Activated CD8-positive, alpha-beta T cell treated with anti-CD3 and anti-CD28 coated beads, Interleukin-2, amount 10 ng/mL, durations not matched to agents 7 days and 5 days (primary cell): Measurements from ENCODE around the gene RNF144A. TPM values are rescaled to one million over a fixed set of nuclear protein-coding genes. Genes with fewer than 3 reads are reported as not detected.

Experiments used
- ATAC-seq: fragments of 150-1000 bp; cut with Tn5 transposase; one replicate; pipeline ENCODE4 v1.10.0; 2021; ENCODE audit warnings: moderate library complexity
- CTCF ChIA-PET: fragments of 350-600 bp; sonication (Branson Sonifier 250); formaldehyde crosslinking; loops from one replicate; lab custom pipeline; 2021; ENCODE audit warnings: antibody characterized with exemption; lab: Charles Lee
- POLR2A ChIA-PET: fragments of 350-600 bp; sonication (Branson Sonifier 250); formaldehyde crosslinking; loops from one replicate; lab custom pipeline; 2021; ENCODE audit warnings: antibody characterized with exemption; lab: Charles Lee
- DNase-seq: peaks from one replicate; pipeline ENCODE4 v3.0.0-alpha.2; 2020
- H3K27ac Mint-ChIP-seq: one replicate; pipeline ENCODE4 v1.8.0; 2021; ENCODE audit warnings: mild to moderate bottlenecking, mixed read lengths
- H3K27me3 Mint-ChIP-seq: one replicate; pipeline ENCODE4 v1.8.0; 2021; ENCODE audit warnings: low read depth, mixed read lengths
- H3K36me3 Mint-ChIP-seq: one replicate; pipeline ENCODE4 v1.8.0; 2021; ENCODE audit warnings: low read depth, mixed read lengths
- H3K4me1 Mint-ChIP-seq: one replicate; pipeline ENCODE4 v1.8.0; 2021; ENCODE audit warnings: low read depth, mixed read lengths
- H3K4me3 Mint-ChIP-seq: one replicate; pipeline ENCODE4 v1.8.0; 2021; ENCODE audit warnings: mild to moderate bottlenecking, mixed read lengths
- H3K9me3 Mint-ChIP-seq: one replicate; pipeline ENCODE4 v1.8.0; 2022; ENCODE audit warnings: mixed read lengths; ENCODE audit not compliant: insufficient read depth
- total RNA-seq, 2 experiments: library from RNA; stranded (reverse); gene quantifications; one replicate each; pipeline ENCODE4 v1.2.3, GENCODE V29; 2021

Gene RNF144A
- total RNA-seq, 2 experiments from 2014 or later, result 76.9 to 87.0 TPM

GRCh38 chr2:7017671-7018281, 100.6 kb downstream of the RNF144A start:
- Mint-ChIP-seq H3K36me3 (peaks cover 61% of the 10 kb centered on the region), H3K27ac (no peak overlapping the region), H3K9me3 (no peaks in the 10 kb centered on the region), H3K4me1 (peaks cover 7% of the 10 kb centered on the region), H3K4me3 (no peak overlapping the region), H3K27me3 (no peaks in the 10 kb centered on the region)
- DNase-seq (no peak), ATAC-seq (no peak)
- ChIA-PET CTCF (no interaction called here), POLR2A (no interaction called here)

- CTCF ChIA-PET, result interaction anchor here (1.5 kb wide), 1 partner anchor 121 kb away, joined by 3 read pairs; no protein-coding TSS in a partner anchor
- Mint-ChIP-seq H3K36me3 (peaks cover 62% of the 10 kb centered on the region), H3K27me3 (no peaks in the 10 kb centered on the region), H3K4me1 (peaks cover 7% of the 10 kb centered on the region), H3K9me3 (no peaks in the 10 kb centered on the region), H3K4me3 (no peak overlapping the region), H3K27ac (no peak overlapping the region)
- ATAC-seq, result no peak
- POLR2A ChIA-PET, result no interaction called here
- DNase-seq, result no peak
Observed at GRCh38 chr2:7018282-7018701, 101.1 kb downstream of the RNF144A start.

- ATAC-seq (no peak), DNase-seq (no peak)
- H3K4me1 Mint-ChIP-seq, result peaks cover 6% of the 10 kb centered on the region
- no peak overlapping the region for H3K4me3 Mint-ChIP-seq
- CTCF ChIA-PET, result interaction anchor here (1.5 kb wide), 1 partner anchor 122 kb away, joined by 3 read pairs; no protein-coding TSS in a partner anchor
- no peaks in the 10 kb centered on the region for H3K9me3 Mint-ChIP-seq
- POLR2A ChIA-PET, result no interaction called here
- H3K27ac Mint-ChIP-seq, result no peak overlapping the region
- no peaks in the 10 kb centered on the region for H3K27me3 Mint-ChIP-seq
- H3K36me3 Mint-ChIP-seq, result peaks cover 66% of the 10 kb centered on the region
Observed at GRCh38 chr2:7018767-7019166, 101.6 kb downstream of the RNF144A start.

GRCh38 chr2:7019191-7019590, 102.0 kb downstream of the RNF144A start:
- no peaks in the 10 kb centered on the region for H3K27me3 Mint-ChIP-seq
- H3K9me3 Mint-ChIP-seq, result no peaks in the 10 kb centered on the region
- ChIA-PET POLR2A (no interaction called here), CTCF (interaction anchor here (1.5 kb wide), 1 partner anchor 122 kb away, joined by 3 read pairs; no protein-coding TSS in a partner anchor)
- H3K27ac Mint-ChIP-seq, result no peak overlapping the region
- no peak for ATAC-seq
- DNase-seq, result no peak
- H3K36me3 Mint-ChIP-seq, result peaks cover 64% of the 10 kb centered on the region
- H3K4me1 Mint-ChIP-seq, result peaks cover 3% of the 10 kb centered on the region
- no peak overlapping the region for H3K4me3 Mint-ChIP-seq

- H3K27me3 Mint-ChIP-seq, result no peaks in the 10 kb centered on the region
- H3K4me1 Mint-ChIP-seq, result no peaks in the 10 kb centered on the region
- H3K27ac Mint-ChIP-seq, result peak overlapping the region; percentile 26
- H3K4me3 Mint-ChIP-seq, result no peak overlapping the region
- DNase-seq (no peak), ATAC-seq (no peak)
- ChIA-PET CTCF (interaction anchor here (1.5 kb wide), 1 partner anchor 123 kb away, joined by 3 read pairs; no protein-coding TSS in a partner anchor), POLR2A (no interaction called here)
- peaks cover 63% of the 10 kb centered on the region for H3K36me3 Mint-ChIP-seq
- no peaks in the 10 kb centered on the region for H3K9me3 Mint-ChIP-seq
Observed at GRCh38 chr2:7020059-7020458, 102.8 kb downstream of the RNF144A start.

- Mint-ChIP-seq H3K27me3 (no peaks in the 10 kb centered on the region), H3K4me1 (no peaks in the 10 kb centered on the region), H3K27ac (no peak overlapping the region), H3K9me3 (no peaks in the 10 kb centered on the region), H3K36me3 (peaks cover 63% of the 10 kb centered on the region), H3K4me3 (no peak overlapping the region)
- CTCF ChIA-PET, result no interaction called here
- ATAC-seq (no peak), DNase-seq (no peak)
- POLR2A ChIA-PET, result no interaction called here
Observed at GRCh38 chr2:7020468-7020867, 103.3 kb downstream of the RNF144A start.

GRCh38 chr2:7020939-7021470, 103.8 kb downstream of the RNF144A start:
- POLR2A ChIA-PET, result no interaction called here
- no peak for DNase-seq
- CTCF ChIA-PET, result no interaction called here
- Mint-ChIP-seq H3K27me3 (no peaks in the 10 kb centered on the region), H3K9me3 (no peaks in the 10 kb centered on the region), H3K27ac (no peak overlapping the region), H3K4me1 (no peaks in the 10 kb centered on the region), H3K36me3 (peaks cover 64% of the 10 kb centered on the region), H3K4me3 (no peak overlapping the region)
- ATAC-seq, result no peak

- POLR2A ChIA-PET, result interaction anchor here (0.7 to 1.0 kb wide), 2 partner anchors 26 to 113 kb away, joined by 3 read pairs; no protein-coding TSS in a partner anchor
- Mint-ChIP-seq H3K4me1 (peaks cover 2% of the 10 kb centered on the region), H3K27me3 (no peaks in the 10 kb centered on the region), H3K9me3 (no peaks in the 10 kb centered on the region), H3K4me3 (no peak overlapping the region), H3K27ac (no peak overlapping the region), H3K36me3 (peaks cover 66% of the 10 kb centered on the region)
- DNase-seq (no peak), ATAC-seq (no peak)
- CTCF ChIA-PET, result interaction anchor here (2.1 to 2.3 kb wide), 2 partner anchors 9 to 21 kb away, joined by 10 to 12 read pairs; no protein-coding TSS in a partner anchor
Observed at GRCh38 chr2:7022492-7023385, 105.5 kb downstream of the RNF144A start.

- DNase-seq (no peak), ATAC-seq (no peak)
- Mint-ChIP-seq H3K36me3 (peaks cover 68% of the 10 kb centered on the region), H3K4me3 (no peak overlapping the region), H3K4me1 (peaks cover 8% of the 10 kb centered on the region), H3K9me3 (no peaks in the 10 kb centered on the region), H3K27me3 (no peaks in the 10 kb centered on the region), H3K27ac (no peak overlapping the region)
- ChIA-PET POLR2A (interaction anchor here (1.0 kb wide), 1 partner anchor 113 kb away, joined by 3 read pairs; no protein-coding TSS in a partner anchor), CTCF (interaction anchor here (2.1 to 2.3 kb wide), 2 partner anchors 10 to 20 kb away, joined by 10 to 12 read pairs; no protein-coding TSS in a partner anchor)
Observed at GRCh38 chr2:7023542-7023941, 106.3 kb downstream of the RNF144A start.

- ChIA-PET POLR2A (no interaction called here), CTCF (interaction anchor here (1.3 kb wide), 1 partner anchor 10 kb away, joined by 5 read pairs; no protein-coding TSS in a partner anchor)
- DNase-seq (no peak), ATAC-seq (no peak)
- Mint-ChIP-seq H3K27ac (no peak overlapping the region), H3K36me3 (peaks cover 67% of the 10 kb centered on the region), H3K4me3 (no peak overlapping the region), H3K27me3 (no peaks in the 10 kb centered on the region), H3K9me3 (no peaks in the 10 kb centered on the region), H3K4me1 (peaks cover 10% of the 10 kb centered on the region)
Observed at GRCh38 chr2:7024261-7024660, 107.0 kb downstream of the RNF144A start.

GRCh38 chr2:7025082-7025481, 107.9 kb downstream of the RNF144A start:
- ATAC-seq, result no peak
- Mint-ChIP-seq H3K9me3 (no peaks in the 10 kb centered on the region), H3K27ac (no peak overlapping the region), H3K4me3 (no peak overlapping the region), H3K27me3 (no peaks in the 10 kb centered on the region), H3K4me1 (peaks cover 10% of the 10 kb centered on the region), H3K36me3 (peaks cover 66% of the 10 kb centered on the region)
- CTCF ChIA-PET, result interaction anchor here (1.3 kb wide), 1 partner anchor 11 kb away, joined by 5 read pairs; no protein-coding TSS in a partner anchor
- POLR2A ChIA-PET, result interaction anchor here (0.6 kb wide), 1 partner anchor 91 kb away, joined by 4 read pairs; no protein-coding TSS in a partner anchor
- DNase-seq, result no peak
